ENCODE measurements around the gene MEGF11. TPM values are rescaled to one million over a fixed set of nuclear protein-coding genes. Genes with fewer than 3 reads are reported as not detected.

MEGF11 gene
- polyA plus RNA-seq, 2 of the 4 experiments (the other 2 are of a cell fraction): 0.25 to 0.31 TPM

DNA sequence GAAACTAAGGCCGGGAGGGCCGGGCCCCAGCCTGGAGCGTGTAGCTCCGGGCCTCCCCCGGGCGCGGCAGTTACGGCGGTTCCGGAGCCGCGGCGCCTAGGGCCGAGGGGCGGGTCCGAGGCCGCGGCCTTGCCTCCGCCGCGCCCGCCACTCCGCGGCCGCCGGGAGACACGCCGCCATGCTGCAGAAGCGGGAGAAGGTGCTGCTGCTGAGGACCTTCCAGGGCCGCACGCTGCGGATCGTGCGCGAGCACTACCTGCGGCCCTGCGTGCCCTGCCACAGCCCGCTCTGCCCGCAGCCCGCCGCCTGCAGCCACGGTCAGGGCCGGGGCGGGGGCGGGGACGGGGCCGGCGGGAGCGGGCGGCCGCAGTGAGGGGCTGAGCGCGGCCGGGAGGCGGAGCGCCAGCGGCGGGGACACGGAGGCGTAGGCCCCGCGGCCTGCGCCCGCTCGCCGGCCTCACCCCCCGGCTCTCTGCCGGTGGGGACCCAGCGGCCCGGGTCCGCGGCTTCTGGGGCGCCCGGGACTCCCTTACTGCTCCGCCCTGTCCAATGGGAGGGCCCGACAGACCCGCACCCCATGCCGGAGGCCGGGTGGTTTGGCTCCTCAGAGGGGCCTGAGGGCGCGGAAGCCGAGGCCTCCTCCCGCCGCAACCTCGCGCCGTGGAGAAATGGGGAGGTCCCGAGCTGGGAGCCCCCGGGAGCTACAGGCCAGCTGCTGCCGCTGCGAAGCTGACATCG is 40.0 kb upstream of the MEGF11 start, which contains the start of gene DIS3L:
DIS3L (plus strand) TSS at position 150 of the 738 bp plus-strand sequence; CDS start at position 179, 29 bp downstream.
- 1% methylated on average over 42 of the region's 92 CpGs for WGBS (ENCODE audit: missing lambda C conversion rate)
- TF ChIP-seq KDM1A (IDR thresholded peaks at IDR 0.05; ENCODE audit: low read depth) (no peak), FOXS1 (CRISPR knock-in tag; IDR thresholded peaks at IDR 0.05) (no peak), FOSB (CRISPR knock-in tag; IDR thresholded peaks at IDR 0.05) (no peak), MAFK (IDR thresholded peaks at IDR 0.05; ENCODE audit: partially characterized antibody) (no peak), CBX8 (IDR thresholded peaks at IDR 0.05) (no peak), HEYL (CRISPR knock-in tag; IDR thresholded peaks at IDR 0.05) (no peak), POLR2AphosphoS2 (conservative IDR thresholded peaks at IDR 0.05; ENCODE audit: low read length) (no peak), RAD21 (conservative IDR thresholded peaks at IDR 0.05 in 1 of 2, IDR thresholded peaks at IDR 0.05 in 1 of 2) (no peak), TP53 (CRISPR knock-in tag; IDR thresholded peaks at IDR 0.05) (no peak), RNF2 (IDR thresholded peaks at IDR 0.05; ENCODE audit: borderline replicate concordance, low read depth) (no peak), PHF8 (IDR thresholded peaks at IDR 0.05; ENCODE audit: borderline replicate concordance, low read depth) (no peak), NR3C1 (IDR thresholded peaks at IDR 0.05) (no peak), SMC3 (IDR thresholded peaks at IDR 0.05) (no peak), RARB (CRISPR knock-in tag; IDR thresholded peaks at IDR 0.05) (no peak), MAZ (IDR thresholded peaks at IDR 0.05; ENCODE audit: borderline replicate concordance, low read depth, low read length) (no peak), EHF (CRISPR knock-in tag; IDR thresholded peaks at IDR 0.05) (no peak), GATA3 (IDR thresholded peaks at IDR 0.05; ENCODE audit: borderline replicate concordance) (no peak), NFE2L2 (conservative IDR thresholded peaks at IDR 0.05; ENCODE audit: low read length) (no peak), KDM5A (IDR thresholded peaks at IDR 0.05) (no peak), EHMT2 (IDR thresholded peaks at IDR 0.05; ENCODE audit: low read depth) (no peak), POLR2A (IDR thresholded peaks at IDR 0.05; ENCODE audit: low read length) (peak; percentile 84), CEBPB (IDR thresholded peaks at IDR 0.05) (no peak), MYC (IDR thresholded peaks at IDR 0.05; ENCODE audit: borderline replicate concordance, low read length) (no peak), ZSCAN20 (CRISPR knock-in tag; IDR thresholded peaks at IDR 0.05) (no peak), HOXA7 (CRISPR knock-in tag; IDR thresholded peaks at IDR 0.05) (no peak), BHLHE40 (IDR thresholded peaks at IDR 0.05; ENCODE audit: low read depth, low read length) (no peak)
- TF ChIP-seq, protein P1, sequence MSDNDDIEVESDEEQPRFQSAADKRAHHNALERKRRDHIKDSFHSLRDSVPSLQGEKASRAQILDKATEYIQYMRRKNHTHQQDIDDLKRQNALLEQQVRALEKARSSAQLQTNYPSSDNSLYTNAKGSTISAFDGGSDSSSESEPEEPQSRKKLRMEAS (IDR thresholded peaks at IDR 0.05): peak; percentile 48; the same call in 1 of the 2 replicates
- TF ChIP-seq, protein P2, sequence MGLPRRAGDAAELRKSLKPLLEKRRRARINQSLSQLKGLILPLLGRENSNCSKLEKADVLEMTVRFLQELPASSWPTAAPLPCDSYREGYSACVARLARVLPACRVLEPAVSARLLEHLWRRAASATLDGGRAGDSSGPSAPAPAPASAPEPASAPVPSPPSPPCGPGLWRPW (IDR thresholded peaks at IDR 0.05): no peak
- TF ChIP-seq, protein P3, sequence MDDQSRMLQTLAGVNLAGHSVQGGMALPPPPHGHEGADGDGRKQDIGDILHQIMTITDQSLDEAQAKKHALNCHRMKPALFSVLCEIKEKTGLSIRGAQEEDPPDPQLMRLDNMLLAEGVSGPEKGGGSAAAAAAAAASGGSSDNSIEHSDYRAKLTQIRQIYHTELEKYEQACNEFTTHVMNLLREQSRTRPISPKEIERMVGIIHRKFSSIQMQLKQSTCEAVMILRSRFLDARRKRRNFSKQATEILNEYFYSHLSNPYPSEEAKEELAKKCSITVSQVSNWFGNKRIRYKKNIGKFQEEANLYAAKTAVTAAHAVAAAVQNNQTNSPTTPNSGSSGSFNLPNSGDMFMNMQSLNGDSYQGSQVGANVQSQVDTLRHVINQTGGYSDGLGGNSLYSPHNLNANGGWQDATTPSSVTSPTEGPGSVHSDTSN (IDR thresholded peaks at IDR 0.05): peak; percentile 32; the same call in 1 of the 2 replicates
- TF ChIP-seq, protein P4, sequence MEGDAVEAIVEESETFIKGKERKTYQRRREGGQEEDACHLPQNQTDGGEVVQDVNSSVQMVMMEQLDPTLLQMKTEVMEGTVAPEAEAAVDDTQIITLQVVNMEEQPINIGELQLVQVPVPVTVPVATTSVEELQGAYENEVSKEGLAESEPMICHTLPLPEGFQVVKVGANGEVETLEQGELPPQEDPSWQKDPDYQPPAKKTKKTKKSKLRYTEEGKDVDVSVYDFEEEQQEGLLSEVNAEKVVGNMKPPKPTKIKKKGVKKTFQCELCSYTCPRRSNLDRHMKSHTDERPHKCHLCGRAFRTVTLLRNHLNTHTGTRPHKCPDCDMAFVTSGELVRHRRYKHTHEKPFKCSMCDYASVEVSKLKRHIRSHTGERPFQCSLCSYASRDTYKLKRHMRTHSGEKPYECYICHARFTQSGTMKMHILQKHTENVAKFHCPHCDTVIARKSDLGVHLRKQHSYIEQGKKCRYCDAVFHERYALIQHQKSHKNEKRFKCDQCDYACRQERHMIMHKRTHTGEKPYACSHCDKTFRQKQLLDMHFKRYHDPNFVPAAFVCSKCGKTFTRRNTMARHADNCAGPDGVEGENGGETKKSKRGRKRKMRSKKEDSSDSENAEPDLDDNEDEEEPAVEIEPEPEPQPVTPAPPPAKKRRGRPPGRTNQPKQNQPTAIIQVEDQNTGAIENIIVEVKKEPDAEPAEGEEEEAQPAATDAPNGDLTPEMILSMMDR (IDR thresholded peaks at IDR 0.05): no peak
- TF ChIP-seq, protein P5, sequence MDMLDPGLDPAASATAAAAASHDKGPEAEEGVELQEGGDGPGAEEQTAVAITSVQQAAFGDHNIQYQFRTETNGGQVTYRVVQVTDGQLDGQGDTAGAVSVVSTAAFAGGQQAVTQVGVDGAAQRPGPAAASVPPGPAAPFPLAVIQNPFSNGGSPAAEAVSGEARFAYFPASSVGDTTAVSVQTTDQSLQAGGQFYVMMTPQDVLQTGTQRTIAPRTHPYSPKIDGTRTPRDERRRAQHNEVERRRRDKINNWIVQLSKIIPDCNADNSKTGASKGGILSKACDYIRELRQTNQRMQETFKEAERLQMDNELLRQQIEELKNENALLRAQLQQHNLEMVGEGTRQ (IDR thresholded peaks at IDR 0.05): no peak
- TF ChIP-seq, protein P6, sequence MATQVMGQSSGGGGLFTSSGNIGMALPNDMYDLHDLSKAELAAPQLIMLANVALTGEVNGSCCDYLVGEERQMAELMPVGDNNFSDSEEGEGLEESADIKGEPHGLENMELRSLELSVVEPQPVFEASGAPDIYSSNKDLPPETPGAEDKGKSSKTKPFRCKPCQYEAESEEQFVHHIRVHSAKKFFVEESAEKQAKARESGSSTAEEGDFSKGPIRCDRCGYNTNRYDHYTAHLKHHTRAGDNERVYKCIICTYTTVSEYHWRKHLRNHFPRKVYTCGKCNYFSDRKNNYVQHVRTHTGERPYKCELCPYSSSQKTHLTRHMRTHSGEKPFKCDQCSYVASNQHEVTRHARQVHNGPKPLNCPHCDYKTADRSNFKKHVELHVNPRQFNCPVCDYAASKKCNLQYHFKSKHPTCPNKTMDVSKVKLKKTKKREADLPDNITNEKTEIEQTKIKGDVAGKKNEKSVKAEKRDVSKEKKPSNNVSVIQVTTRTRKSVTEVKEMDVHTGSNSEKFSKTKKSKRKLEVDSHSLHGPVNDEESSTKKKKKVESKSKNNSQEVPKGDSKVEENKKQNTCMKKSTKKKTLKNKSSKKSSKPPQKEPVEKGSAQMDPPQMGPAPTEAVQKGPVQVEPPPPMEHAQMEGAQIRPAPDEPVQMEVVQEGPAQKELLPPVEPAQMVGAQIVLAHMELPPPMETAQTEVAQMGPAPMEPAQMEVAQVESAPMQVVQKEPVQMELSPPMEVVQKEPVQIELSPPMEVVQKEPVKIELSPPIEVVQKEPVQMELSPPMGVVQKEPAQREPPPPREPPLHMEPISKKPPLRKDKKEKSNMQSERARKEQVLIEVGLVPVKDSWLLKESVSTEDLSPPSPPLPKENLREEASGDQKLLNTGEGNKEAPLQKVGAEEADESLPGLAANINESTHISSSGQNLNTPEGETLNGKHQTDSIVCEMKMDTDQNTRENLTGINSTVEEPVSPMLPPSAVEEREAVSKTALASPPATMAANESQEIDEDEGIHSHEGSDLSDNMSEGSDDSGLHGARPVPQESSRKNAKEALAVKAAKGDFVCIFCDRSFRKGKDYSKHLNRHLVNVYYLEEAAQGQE (IDR thresholded peaks at IDR 0.05): no peak

More for the DNA sequence above, 40.0 kb upstream of the MEGF11 start, which contains the start of gene DIS3L:
- H3K9me3 ChIP-seq: no peaks in the 10 kb centered on the region
- peak within 1 kb of the TSS; percentile 95 for H3K27ac ChIP-seq
- DNase-seq (ENCODE audit: low read depth in 1 of 2, low spot score in 1 of 2): peak; percentile 81 to 82
- CTCF ChIA-PET: interaction anchor here (0.6 to 4.3 kb wide), 10 partner anchors 9 to 698 kb away, joined by 3 to 25 read pairs (median 6); partner anchors contain the start of genes INTS14 and SNAPC5
- POLR2A ChIA-PET: interaction anchor here (0.5 to 1.3 kb wide), 6 partner anchors 9 to 777 kb away, joined by 3 to 9 read pairs (median 3); partner anchors contain the start of genes RAB11A, SNAPC5 and TIPIN
- no peak for FAIRE-seq
- peak; percentile 89 to 90 for ATAC-seq
- H3K4me2 ChIP-seq: peak within 1 kb of the TSS; percentile 78
- H3K4me1 ChIP-seq: peaks cover 21% of the 10 kb centered on the region
- H3K4me3 ChIP-seq: peak within 1 kb of the TSS; percentile 51
